Activated naive CD8-positive, alpha-beta T cell treated with anti-CD3 and anti-CD28 coated beads for 36 hours (primary cell): ENCODE results near the gene CRHBP. TPM values are rescaled to one million over a fixed set of nuclear protein-coding genes. Genes with fewer than 3 reads are reported as not detected.
A peak's percentile ranks its signal among the peaks of the same experiment; 100 is the strongest.
"Not testable (repeated sequence)": the region's sequence is repeated elsewhere in the genome, so short reads cannot be mapped to it uniquely, and the experiment has no call there.

Experiments used
- DNase-seq: peaks from one replicate; pipeline ENCODE4 v3.0.0; 2021
- H3K27ac Mint-ChIP-seq: one replicate; pipeline ENCODE4 v1.8.0; 2022; ENCODE audit warnings: mild to moderate bottlenecking, moderate library complexity, mixed read lengths
- H3K27me3 Mint-ChIP-seq: one replicate; pipeline ENCODE4 v1.8.0; 2022; ENCODE audit warnings: mild to moderate bottlenecking, mixed read lengths
- H3K36me3 Mint-ChIP-seq: one replicate; pipeline ENCODE4 v1.8.0; 2021; ENCODE audit warnings: mild to moderate bottlenecking, mixed read lengths
- H3K4me1 Mint-ChIP-seq: one replicate; pipeline ENCODE4 v1.8.0; 2021; ENCODE audit warnings: mixed read lengths
- H3K4me3 Mint-ChIP-seq: one replicate; pipeline ENCODE4 v1.8.0; 2022; ENCODE audit warnings: mild to moderate bottlenecking, moderate library complexity, mixed read lengths
- H3K9me3 Mint-ChIP-seq: one replicate; pipeline ENCODE4 v1.8.0; 2022; ENCODE audit warnings: mixed read lengths
- total RNA-seq, 2 experiments: library from RNA; stranded (reverse); gene quantifications; one replicate each; pipeline ENCODE4 v1.2.3, GENCODE V29; 2021

CRHBP gene
- total RNA-seq, 2 experiments from 2014 or later: not detected

DNA sequence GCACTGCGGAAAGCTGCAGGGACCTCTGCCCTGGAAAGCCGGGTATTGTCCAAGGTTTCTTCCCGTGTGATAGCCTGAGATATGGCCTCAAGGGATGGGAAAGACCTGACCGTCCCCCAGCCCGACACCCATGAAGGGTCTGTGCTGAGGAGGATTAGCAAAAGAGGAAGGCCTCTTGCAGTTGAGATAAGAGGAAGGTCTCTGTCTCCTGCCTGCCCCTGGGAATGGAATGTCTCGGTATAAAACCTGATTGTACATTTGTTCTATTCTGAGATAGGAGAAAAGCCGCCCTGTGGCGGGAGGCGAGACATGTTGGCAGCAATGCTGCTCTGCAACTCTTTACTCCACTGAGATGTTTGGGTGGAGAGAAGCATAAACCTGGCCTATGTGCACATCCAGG, 7.6 kb upstream of the CRHBP start:
- H3K27me3 Mint-ChIP-seq: peaks cover 32% of the 10 kb centered on the region
- H3K36me3 Mint-ChIP-seq, H3K9me3 Mint-ChIP-seq, DNase-seq, H3K4me3 Mint-ChIP-seq, H3K27ac Mint-ChIP-seq, H3K4me1 Mint-ChIP-seq: not testable (repeated sequence)

- no peaks in the 10 kb centered on the region for H3K36me3 Mint-ChIP-seq
Measured at GRCh38 chr5:76946090-76946489, 6.8 kb upstream of the CRHBP start.

GRCh38 chr5:76947082-76947503, 5.8 kb upstream of the CRHBP start:
- Mint-ChIP-seq H3K4me3 (no peak overlapping the region), H3K27ac (no peak overlapping the region), H3K36me3 (no peaks in the 10 kb centered on the region), H3K4me1 (no peaks in the 10 kb centered on the region), H3K9me3 (no peaks in the 10 kb centered on the region), H3K27me3 (peaks cover 39% of the 10 kb centered on the region)
- DNase-seq: no peak

More at GRCh38 chr5:76946090-76946489, 6.8 kb upstream of the CRHBP start:
- Mint-ChIP-seq H3K27ac (no peak overlapping the region), H3K9me3 (peaks cover 2% of the 10 kb centered on the region), H3K4me3 (no peak overlapping the region), H3K4me1 (no peaks in the 10 kb centered on the region), H3K27me3 (peaks cover 34% of the 10 kb centered on the region)
- DNase-seq: no peak

GRCh38 chr5:76953551-76954382, 922 bp downstream of the CRHBP start:
- no peak overlapping the region for H3K27ac Mint-ChIP-seq
- no peak overlapping the region for H3K4me3 Mint-ChIP-seq
- no peaks in the 10 kb centered on the region for H3K9me3 Mint-ChIP-seq
- peak; percentile 4 for DNase-seq
- H3K4me1 Mint-ChIP-seq: peaks cover 11% of the 10 kb centered on the region
- no peaks in the 10 kb centered on the region for H3K36me3 Mint-ChIP-seq
- H3K27me3 Mint-ChIP-seq: peaks cover 62% of the 10 kb centered on the region

DNA sequence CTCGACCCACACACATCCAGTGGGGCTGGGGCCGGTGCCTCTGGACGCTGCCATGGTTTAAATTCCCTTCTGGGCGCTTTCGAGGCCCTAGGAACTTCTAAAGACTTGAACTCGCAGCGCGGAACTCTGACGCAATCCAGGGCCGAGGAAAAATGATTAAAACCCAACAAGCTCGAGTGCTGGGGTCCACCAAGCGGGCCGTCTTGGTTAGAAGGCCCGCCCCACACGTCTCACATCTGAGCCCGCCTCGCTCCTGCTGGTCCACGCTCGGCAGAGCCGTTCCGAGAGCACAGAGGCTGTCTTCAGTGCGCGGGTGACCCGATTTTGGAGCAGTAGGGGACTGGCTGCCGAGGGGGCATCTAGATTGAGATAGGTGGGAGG, 1.5 kb downstream of the CRHBP start:
- peak overlapping the region; percentile 50 for H3K4me3 Mint-ChIP-seq
- DNase-seq: no peak
- no peak overlapping the region for H3K27ac Mint-ChIP-seq
- peaks cover 17% of the 10 kb centered on the region for H3K4me1 Mint-ChIP-seq
- peaks cover 59% of the 10 kb centered on the region for H3K27me3 Mint-ChIP-seq
- no peaks in the 10 kb centered on the region for H3K36me3 Mint-ChIP-seq
- H3K9me3 Mint-ChIP-seq: no peaks in the 10 kb centered on the region

DNA sequence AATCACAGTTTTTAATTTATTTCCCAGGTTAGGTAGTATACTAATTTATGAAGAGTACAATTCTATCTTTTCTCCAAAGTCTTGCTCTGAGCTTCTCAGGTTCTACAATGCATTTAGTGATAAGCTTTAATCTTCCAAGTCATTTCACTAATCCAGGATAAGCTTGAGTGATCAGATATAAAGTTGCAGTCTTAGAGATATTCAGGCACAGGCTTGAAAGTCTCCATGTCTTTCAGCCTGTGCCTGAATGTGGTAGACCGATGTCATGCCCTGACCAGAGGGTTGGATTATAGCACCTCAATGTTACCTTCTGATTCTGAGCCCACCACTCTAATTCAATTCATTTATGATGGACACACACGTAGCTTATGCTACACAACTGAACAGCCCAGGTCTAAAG, 3.2 kb downstream of the CRHBP start:
- H3K27ac Mint-ChIP-seq: no peak overlapping the region
- peaks cover 52% of the 10 kb centered on the region for H3K27me3 Mint-ChIP-seq
- peaks cover 25% of the 10 kb centered on the region for H3K4me1 Mint-ChIP-seq
- H3K9me3 Mint-ChIP-seq: no peaks in the 10 kb centered on the region
- no peak overlapping the region for H3K4me3 Mint-ChIP-seq
- DNase-seq: no peak
- H3K36me3 Mint-ChIP-seq: no peaks in the 10 kb centered on the region

- H3K27me3 Mint-ChIP-seq: peaks cover 31% of the 10 kb centered on the region
- H3K4me1 Mint-ChIP-seq: peaks cover 17% of the 10 kb centered on the region
- H3K4me3 Mint-ChIP-seq: no peak overlapping the region
Measured at GRCh38 chr5:76958991-76959767, 6.3 kb downstream of the CRHBP start.

DNA sequence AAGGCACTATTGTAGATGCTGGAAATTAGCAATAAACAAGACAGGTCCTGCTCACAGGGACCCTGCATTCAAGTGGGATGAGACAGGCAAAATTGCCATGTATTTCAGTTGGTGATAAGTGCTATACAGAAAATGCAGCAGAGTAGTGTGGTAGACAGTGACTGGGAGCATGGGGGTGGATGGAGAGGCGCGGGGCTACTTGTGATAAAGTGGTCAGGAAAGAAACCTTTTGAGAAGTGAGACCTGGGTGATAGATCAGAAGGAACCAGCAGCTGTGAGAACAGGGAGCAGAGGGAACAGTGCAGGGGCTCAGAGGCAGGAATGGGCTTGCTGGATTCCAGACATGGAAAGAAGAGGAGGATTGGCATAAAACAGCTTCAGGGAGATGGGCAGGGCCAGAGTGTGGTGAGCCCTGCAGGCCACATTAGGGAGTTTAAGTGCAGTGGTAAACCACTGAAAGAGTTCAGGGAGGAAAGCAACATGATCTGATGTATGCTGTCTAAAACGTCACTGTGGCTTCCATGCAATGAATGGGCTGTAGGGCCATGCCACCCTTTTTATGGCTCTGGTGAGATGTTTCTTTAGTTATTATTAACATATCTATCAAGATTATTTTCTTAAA, 7.3 kb downstream of the CRHBP start:
- Mint-ChIP-seq H3K4me1 (peaks cover 15% of the 10 kb centered on the region), H3K27me3 (peaks cover 21% of the 10 kb centered on the region), H3K36me3 (no peaks in the 10 kb centered on the region), H3K4me3 (no peak overlapping the region), H3K9me3 (no peaks in the 10 kb centered on the region), H3K27ac (peak overlapping the region; percentile 2)
- DNase-seq: peak; percentile 14

More at GRCh38 chr5:76958991-76959767, 6.3 kb downstream of the CRHBP start:
- no peak for DNase-seq
- Mint-ChIP-seq H3K27ac (no peak overlapping the region), H3K36me3 (no peaks in the 10 kb centered on the region), H3K9me3 (no peaks in the 10 kb centered on the region)

DNA sequence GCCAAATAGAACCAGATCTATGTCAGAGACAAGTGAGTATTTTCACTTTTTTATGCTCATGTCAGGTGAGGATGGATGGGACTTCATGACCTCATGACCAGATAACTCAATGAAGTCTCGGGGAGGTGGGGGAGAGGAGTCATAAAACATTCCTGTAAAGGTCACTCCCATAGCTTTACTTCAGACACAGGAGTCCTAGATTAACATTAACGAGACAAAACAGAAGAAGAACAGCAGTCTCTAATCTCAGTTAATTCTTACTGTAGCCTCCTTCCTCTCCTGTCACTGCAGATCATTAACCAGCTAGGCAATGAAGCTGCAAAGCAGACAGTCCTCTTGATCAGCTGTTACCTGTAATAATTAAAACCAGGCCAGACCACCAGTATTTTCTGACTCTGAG, 11.2 kb downstream of the CRHBP start:
- no peak for DNase-seq
- Mint-ChIP-seq H3K4me1 (peaks cover 12% of the 10 kb centered on the region), H3K9me3 (no peaks in the 10 kb centered on the region), H3K27ac (no peak overlapping the region), H3K4me3 (no peak overlapping the region), H3K36me3 (no peaks in the 10 kb centered on the region), H3K27me3 (no peaks in the 10 kb centered on the region)

- Mint-ChIP-seq H3K4me1 (no peaks in the 10 kb centered on the region), H3K9me3 (no peaks in the 10 kb centered on the region), H3K27me3 (peaks cover 5% of the 10 kb centered on the region), H3K36me3 (no peaks in the 10 kb centered on the region), H3K4me3 (no peak overlapping the region), H3K27ac (no peak overlapping the region)
- no peak for DNase-seq
Measured at GRCh38 chr5:76971511-76971910, 18.7 kb downstream of the CRHBP start.

DNA sequence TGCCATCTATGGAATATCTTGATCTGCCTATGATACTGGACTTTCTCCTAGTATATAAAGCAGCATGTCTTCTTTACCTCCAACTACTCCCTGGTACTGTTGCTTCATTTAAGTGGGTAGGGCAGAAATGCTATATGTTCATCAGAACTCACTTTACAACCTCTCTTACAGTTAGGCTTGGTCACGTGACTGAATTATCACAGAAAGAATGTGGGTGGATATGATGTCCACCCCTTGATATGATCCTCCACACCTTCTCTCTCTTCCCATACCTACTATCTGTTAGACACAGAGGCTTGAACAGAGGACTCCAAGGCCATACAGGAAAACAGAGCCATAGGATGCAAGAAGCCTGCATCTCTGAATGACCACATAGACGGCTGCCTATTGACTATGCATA, 19.8 kb downstream of the CRHBP start:
- DNase-seq: no peak
- H3K27me3 Mint-ChIP-seq: peaks cover 5% of the 10 kb centered on the region
- H3K9me3 Mint-ChIP-seq: no peaks in the 10 kb centered on the region
- H3K27ac Mint-ChIP-seq: no peak overlapping the region
- H3K4me3 Mint-ChIP-seq: no peak overlapping the region
- no peaks in the 10 kb centered on the region for H3K36me3 Mint-ChIP-seq
- H3K4me1 Mint-ChIP-seq: no peaks in the 10 kb centered on the region

DNA sequence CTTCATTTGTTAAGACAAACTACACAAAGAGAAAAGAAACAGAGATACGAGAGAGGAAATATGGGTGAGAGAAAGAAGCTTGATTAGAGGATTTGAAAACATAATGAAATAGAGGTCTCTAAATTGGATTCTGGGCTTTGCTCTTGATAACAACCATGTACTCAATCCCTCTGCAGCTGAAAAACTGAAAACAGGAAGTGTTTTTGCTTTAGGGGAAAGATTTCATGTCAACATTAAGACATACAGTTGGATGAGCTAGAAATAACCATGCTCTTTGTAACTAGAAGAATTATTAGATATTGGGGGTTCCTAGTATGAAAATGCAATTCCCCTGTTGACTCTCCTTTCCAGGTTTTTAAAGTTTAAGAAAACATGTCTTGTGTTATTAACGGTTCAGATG, 21.9 kb downstream of the CRHBP start:
- no peak overlapping the region for H3K4me3 Mint-ChIP-seq
- no peak overlapping the region for H3K27ac Mint-ChIP-seq
- H3K27me3 Mint-ChIP-seq: peaks cover 5% of the 10 kb centered on the region

GRCh38 chr5:76978869-76979268, 26.0 kb downstream of the CRHBP start:
- Mint-ChIP-seq H3K27ac (no peak overlapping the region), H3K4me1 (no peaks in the 10 kb centered on the region), H3K36me3 (no peaks in the 10 kb centered on the region), H3K27me3 (peaks cover 4% of the 10 kb centered on the region), H3K9me3 (no peaks in the 10 kb centered on the region), H3K4me3 (no peak overlapping the region)
- DNase-seq: no peak

More for the DNA sequence above, 21.9 kb downstream of the CRHBP start:
- no peaks in the 10 kb centered on the region for H3K4me1 Mint-ChIP-seq
- DNase-seq: no peak
- no peaks in the 10 kb centered on the region for H3K36me3 Mint-ChIP-seq
- no peaks in the 10 kb centered on the region for H3K9me3 Mint-ChIP-seq

GRCh38 chr5:76980518-76981144, 27.8 kb downstream of the CRHBP start:
- H3K4me1 Mint-ChIP-seq: no peaks in the 10 kb centered on the region
- H3K4me3 Mint-ChIP-seq: no peak overlapping the region
- DNase-seq: no peak
- no peak overlapping the region for H3K27ac Mint-ChIP-seq
- H3K27me3 Mint-ChIP-seq: peaks cover 4% of the 10 kb centered on the region
- no peaks in the 10 kb centered on the region for H3K9me3 Mint-ChIP-seq
- no peaks in the 10 kb centered on the region for H3K36me3 Mint-ChIP-seq

DNA sequence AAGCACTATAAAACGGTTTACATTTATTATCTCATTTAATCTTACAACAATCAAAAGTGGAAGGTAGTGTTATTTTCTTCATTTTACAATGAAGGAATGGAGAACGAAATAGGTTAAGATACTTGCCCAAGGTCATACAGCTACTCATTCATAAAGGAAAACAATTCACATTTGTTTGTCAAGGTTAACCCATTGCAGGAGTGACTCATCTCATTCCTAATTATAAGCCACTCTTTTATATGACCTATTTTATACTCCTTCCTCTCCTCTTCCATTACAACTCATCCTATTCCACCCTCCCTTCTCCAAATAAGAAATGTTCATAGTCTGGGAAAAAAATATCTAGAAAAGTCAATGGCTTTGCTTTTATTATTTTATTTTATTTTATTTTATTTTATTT, 29.6 kb downstream of the CRHBP start:
- DNase-seq: no peak
- Mint-ChIP-seq H3K9me3 (no peaks in the 10 kb centered on the region), H3K36me3 (no peaks in the 10 kb centered on the region), H3K27ac (no peak overlapping the region), H3K4me1 (no peaks in the 10 kb centered on the region), H3K4me3 (no peak overlapping the region), H3K27me3 (peaks cover 4% of the 10 kb centered on the region)
